Motor neuron (in vitro differentiated cells): ENCODE results near the gene HOXA11. TPM values are rescaled to one million over a fixed set of nuclear protein-coding genes. Genes with fewer than 3 reads are reported as not detected.
A peak's percentile ranks its signal among the peaks of the same experiment; 100 is the strongest.

Experiments
- ATAC-seq, 8 experiments: fragments of 200-7000 bp; cut with Tn5 transposase; replicated peaks in 6 of 8; 2 replicates each; pipeline ENCODE4 v1.8.0; 2021; ENCODE audit warnings: mild to moderate bottlenecking in 8 of 8, moderate library complexity in 8 of 8
- H3K27ac ChIP-seq, 2 donors: fragments of 250-450 bp; sonication (Bioruptor Pico); 2 replicates each; pipeline ENCODE4 v1.9.0; 2021; ENCODE audit warnings: antibody characterized with exemption in 2 of 2, mild to moderate bottlenecking in 2 of 2, moderate library complexity in 1 of 2
- H3K4me1 ChIP-seq, 2 donors: fragments of 250-450 bp; sonication (Bioruptor Pico); replicated peaks in 1 of 2; 2 replicates each; pipeline ENCODE4 v1.6.1; 2021; ENCODE audit warnings: antibody characterized with exemption in 2 of 2, mild to moderate bottlenecking in 2 of 2, moderate library complexity in 1 of 2
- H3K4me3 ChIP-seq, 5 donors: fragments of 250-450 bp; sonication (Bioruptor Pico); 2 replicates each; pipeline ENCODE4 v1.9.0; 2021; ENCODE audit warnings: antibody characterized with exemption in 5 of 5, mild to moderate bottlenecking in 5 of 5, moderate library complexity in 4 of 5
- WGBS, 10 experiments: fragments of 450-650 bp; shearing (Covaris generic); methylation state at CpG; one replicate each; pipeline ENCODE4 v1.0.0; 2022; 5-methylcytosine and 5-hydroxymethylcytosine counted together
- in situ Hi-C, 9 experiments: fragments of 400-800 bp; cut with MboI; loops; one replicate each; pipeline ENCODE4 v1.15.0; 2021; ENCODE audit warnings: low sequenced_read_pairs in 9 of 9, low pct_unique_long_range_greater_than_20kb in 2 of 9; ENCODE audit not compliant: unreplicated experiment in 9 of 9
- total RNA-seq, 8 experiments: library from RNA; unstranded; fragments of 300-600 nt; gene quantifications; 2 replicates each; pipeline versions ENCODE4 v1.2.3 to v1.2.4, GENCODE V29; 2022

The HOXA11 gene
- total RNA-seq, 8 experiments from 2014 or later, result 0.05 to 5.7 (median 0.43) TPM; not detected in 1

DNA sequence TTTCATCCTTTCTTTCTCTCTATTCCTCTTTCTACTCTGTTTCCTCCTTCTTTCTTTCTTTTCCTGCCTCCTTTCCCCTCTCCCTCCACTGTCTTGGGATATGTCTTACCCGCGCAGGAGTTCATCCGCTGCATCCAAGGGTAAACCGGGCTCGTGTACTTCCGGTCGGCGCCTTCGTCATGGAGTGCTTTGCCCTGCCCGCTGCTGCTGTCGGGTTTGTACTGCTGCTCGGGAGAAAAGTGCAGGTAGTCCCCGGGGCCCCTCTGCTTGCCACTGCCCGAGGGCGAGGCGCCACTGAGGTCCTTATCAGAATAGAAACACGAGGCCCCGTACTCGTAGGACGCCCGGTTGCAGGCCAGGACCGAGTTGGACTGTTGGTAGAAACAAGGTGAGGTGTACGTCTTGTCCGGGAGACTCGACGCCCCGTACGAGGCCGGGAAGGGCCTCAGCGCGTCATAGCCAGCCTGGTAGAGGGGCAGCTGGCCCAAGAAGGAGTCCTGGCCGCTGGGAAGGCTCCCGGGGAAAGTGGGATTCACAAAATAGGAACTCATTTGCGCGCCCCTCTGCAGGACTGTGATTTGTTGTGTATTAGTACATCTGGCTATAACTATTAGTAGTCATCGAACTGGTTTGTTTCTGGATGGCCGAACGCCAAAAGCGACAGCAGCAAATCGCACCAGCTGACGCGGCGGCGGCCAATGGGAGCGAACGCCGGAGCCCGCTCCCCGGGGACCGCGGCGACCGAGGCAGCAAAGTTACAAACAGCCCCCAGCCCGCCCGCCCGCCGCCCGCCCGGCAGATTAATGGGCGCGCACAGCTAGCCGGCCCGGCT lies 37.6 kb downstream of the HOXA11 start, which contains the start of gene HOXA6:
Gene HOXA6 (minus strand): TSS at position 576 of the 832 bp plus-strand sequence. CDS start 25 bp downstream, at position 551.
- Histone ChIP-seq H3K27ac (peak within 1 kb of the TSS in 1 of 2 donors; percentile 90), H3K4me1 (peaks cover 9 to 38% of the 10 kb centered on the region in 2 donors), H3K4me3 (peak within 1 kb of the TSS; percentile 24 to 63 (median 47))
- ATAC-seq, result peak in 3 of 8 experiments; percentile 2 to 34 (median 34)
- 7 to 91% (median 80%) methylated on average over 3 to 25 of the region's 63 CpGs; no CpG with 5 or more reads in 1 of the 10 experiments for WGBS, 10 experiments
- in situ Hi-C loops, result loop anchor here in 2 of 9 experiments (10.0 kb wide), 1 partner anchor 293 kb away; no protein-coding TSS in a partner anchor

DNA sequence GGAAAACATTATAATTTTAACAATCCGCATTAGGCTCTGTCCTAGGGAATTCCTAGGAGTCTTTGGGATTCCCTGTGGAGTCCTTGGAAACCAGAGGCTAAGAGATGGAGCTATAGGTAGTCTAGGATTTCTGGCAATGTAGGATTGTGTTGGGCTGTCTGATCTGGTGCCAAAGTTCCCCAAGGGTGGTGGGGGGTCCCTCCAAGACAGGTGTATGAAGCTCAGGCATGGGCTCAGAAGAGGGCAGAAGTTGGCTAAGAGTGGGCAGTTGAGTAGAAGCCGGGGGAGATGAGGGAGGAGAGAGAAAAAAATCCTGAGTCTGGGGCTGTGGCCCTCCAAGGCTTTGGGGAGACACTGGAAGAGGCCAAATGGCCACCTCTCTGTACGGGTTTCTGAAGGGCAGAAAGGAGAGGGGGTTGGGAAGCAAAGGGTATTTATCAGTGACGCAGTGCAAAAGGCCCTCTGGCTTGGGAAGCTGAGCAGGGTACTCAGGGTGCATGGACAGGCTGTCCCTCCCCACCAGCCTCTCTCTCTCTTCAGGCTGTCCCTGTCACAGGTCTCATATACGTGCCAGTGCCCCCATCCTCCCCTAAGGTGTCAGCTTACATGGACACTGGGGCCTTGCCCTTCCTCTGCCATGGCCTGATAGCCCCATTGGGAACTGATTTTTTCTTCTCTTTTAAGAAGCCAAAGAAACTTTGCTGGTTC lies 38.4 kb downstream of the HOXA11 start:
- no peak for ATAC-seq
- H3K27ac ChIP-seq, result peak overlapping the region in 1 of 2 donors; percentile 90
- H3K4me1 ChIP-seq, result peaks cover 8 to 37% of the 10 kb centered on the region in 2 donors
- 57 to 78% (median 60%) methylated on average over 1 to 4 of the region's 5 CpGs; no CpG with 5 or more reads in 4 of the 10 experiments for WGBS, 10 experiments
- in situ Hi-C loops, result loop anchor here in 2 of 9 experiments (10.0 kb wide), 1 partner anchor 292 kb away; no protein-coding TSS in a partner anchor
- peak overlapping the region in 3 of 5 donors; percentile 46 to 63 (median 47) for H3K4me3 ChIP-seq

DNA sequence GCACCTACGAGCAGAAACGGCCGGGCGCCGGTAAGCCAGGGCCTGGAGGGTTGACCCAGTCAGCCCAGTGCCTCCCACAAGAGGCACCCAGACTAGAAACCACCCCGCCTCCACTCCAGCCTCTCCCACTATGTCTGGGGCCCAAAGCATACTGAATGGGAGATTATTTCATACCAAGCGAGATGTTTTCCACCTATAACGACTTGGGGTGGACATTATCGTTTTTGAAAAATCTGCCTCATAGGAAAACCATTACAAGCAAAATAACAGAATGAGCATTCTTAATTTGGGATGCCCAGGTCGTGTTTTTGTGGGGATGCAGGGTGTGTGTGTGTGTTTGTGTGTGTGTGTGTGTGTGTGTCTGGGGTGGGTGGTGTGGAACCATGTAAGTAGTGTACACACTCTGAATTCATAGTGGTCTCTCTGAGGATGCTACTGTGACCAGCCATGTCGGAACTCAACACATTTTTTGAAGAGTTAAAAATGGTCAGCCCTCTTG lies 39.1 kb downstream of the HOXA11 start:
- H3K4me3 ChIP-seq, result peak overlapping the region in 3 of 5 donors; percentile 46 to 63 (median 47)
- WGBS, 10 experiments, result 40 to 100% (median 79%) methylated on average over 1 to 9 of the region's 11 CpGs; no CpG with 5 or more reads in 2 of the 10 experiments
- peak overlapping the region in 1 of 2 donors; percentile 90 for H3K27ac ChIP-seq
- in situ Hi-C loops, result loop anchor here in 2 of 9 experiments (10.0 kb wide), 1 partner anchor 291 kb away; no protein-coding TSS in a partner anchor
- peaks cover 5 to 34% of the 10 kb centered on the region in 2 donors for H3K4me1 ChIP-seq
- no peak for ATAC-seq

DNA sequence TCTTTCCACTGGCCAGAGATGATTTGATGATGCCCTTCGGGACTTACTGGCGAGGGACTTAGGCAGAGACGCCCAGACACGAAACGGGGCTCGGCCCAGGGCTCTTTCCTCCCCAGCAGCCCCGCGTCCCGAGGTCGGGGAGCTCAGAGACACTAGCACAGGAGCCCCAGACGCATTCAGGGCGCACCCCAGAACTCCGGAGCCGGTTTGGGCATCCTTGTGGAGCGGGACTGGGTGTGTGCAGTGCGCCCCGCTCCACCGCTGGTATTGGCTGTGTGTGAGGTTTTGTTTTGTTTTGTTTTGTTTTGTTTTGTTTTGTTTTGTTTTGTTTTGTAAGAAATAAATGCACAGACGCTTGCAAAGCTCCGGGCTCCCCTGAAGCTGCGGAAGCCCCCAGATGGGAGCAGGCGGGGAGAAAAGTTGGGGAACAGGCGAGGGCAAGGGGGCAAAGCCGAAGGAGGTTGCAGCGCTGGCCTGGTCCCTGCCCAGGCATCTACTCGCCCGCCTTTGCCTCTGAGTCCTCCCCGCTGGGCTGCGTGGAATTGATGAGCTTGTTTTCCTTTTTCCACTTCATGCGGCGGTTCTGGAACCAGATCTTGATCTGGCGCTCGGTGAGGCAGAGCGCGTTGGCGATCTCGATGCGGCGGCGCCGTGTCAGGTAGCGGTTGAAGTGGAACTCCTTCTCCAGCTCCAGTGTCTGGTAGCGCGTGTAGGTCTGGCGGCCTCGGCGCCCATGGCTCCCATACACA lies 39.7 kb downstream of the HOXA11 start:
- WGBS, 10 experiments, result 10 to 97% (median 79%) methylated on average over 1 to 22 of the region's 47 CpGs; no CpG with 5 or more reads in 4 of the 10 experiments
- in situ Hi-C loops, result loop anchor here in 2 of 9 experiments (10.0 kb wide), 1 partner anchor 291 kb away; no protein-coding TSS in a partner anchor
- Histone ChIP-seq H3K27ac (peak overlapping the region; percentile 66 to 90), H3K4me1 (peaks cover 5 to 31% of the 10 kb centered on the region in 2 donors), H3K4me3 (peak overlapping the region in 3 of 5 donors; percentile 46 to 63 (median 47))
- no peak for ATAC-seq

DNA sequence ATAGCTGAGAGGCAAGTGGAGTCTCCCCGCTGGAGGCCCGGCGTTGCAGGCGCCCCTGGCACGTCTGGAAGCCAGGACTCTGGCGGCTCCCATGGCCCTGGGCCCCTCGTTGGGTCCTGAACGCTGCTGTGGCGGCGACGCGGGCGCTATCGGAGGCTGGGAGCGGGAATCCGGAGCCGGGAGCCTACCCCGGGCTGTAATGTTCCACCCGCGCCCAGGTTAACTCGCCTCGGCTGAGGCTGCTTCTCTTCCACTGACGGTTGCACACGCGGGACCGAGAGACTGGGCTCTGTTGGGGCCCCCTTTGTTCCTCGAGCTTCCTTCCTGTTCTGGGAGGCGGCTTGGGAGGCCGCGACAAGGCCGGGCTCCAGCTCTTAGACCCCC lies 40.3 kb downstream of the HOXA11 start:
- Histone ChIP-seq H3K4me3 (peak overlapping the region; percentile 3 to 81 (median 47)), H3K27ac (peak overlapping the region; percentile 66 to 90), H3K4me1 (peaks cover 5 to 28% of the 10 kb centered on the region in 2 donors)
- 9 to 15% methylated on average over 4 to 6 of the region's 31 CpGs; no CpG with 5 or more reads in 8 of the 10 experiments for WGBS, 10 experiments
- ATAC-seq, result no peak
- in situ Hi-C loops, result loop anchor here in 2 of 9 experiments (10.0 kb wide), 1 partner anchor 290 kb away; no protein-coding TSS in a partner anchor

DNA sequence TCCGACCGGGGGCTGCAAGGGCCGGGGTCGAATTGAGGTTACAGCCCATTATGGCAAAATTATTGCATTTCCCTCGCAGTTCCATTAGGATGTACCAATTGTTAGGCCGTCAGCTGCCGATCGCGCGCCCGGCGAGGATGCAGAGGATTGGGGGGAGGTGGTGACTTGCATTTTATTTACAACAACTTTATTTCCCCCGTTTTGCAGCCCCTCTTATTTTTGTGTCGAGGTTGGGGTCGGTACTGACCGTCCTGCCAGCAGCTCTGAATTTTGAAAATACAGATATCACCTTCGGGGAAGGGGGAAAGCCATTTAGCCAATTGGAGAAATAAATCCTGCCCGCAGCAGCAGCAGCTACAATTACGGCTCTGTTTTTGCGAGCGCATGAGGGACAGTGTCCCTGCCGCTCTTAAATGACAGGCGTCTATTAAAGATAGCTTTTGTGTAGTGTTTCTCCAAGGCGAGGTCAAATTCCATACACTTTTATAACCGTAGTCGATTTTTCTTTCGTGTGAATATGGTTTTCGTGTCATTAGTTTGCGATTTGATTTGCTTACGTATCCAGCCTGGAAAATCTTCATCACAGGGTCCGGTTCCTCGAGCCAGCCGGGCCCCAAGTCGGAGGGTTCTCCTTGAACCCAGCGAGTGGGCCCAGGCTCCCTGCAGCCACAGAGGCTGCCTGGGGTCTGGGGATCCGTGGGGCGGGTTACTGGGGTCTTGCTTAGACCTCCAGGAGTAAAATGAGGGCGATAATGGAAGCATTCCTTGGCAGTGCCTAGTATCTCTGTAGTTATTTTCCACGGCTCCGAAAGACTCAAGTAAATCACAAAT lies 40.9 kb downstream of the HOXA11 start:
- ATAC-seq, result no peak
- 4 to 96% (median 24%) methylated on average over 1 to 30 of the region's 40 CpGs; no CpG with 5 or more reads in 2 of the 10 experiments for WGBS, 10 experiments
- H3K4me3 ChIP-seq, result peak overlapping the region; percentile 46 to 81 (median 63)
- in situ Hi-C loops, result loop anchor here in 2 of 9 experiments (10.0 kb wide), 1 partner anchor 289 kb away; no protein-coding TSS in a partner anchor
- H3K4me1 ChIP-seq, result peaks cover 5 to 24% of the 10 kb centered on the region in 2 donors
- H3K27ac ChIP-seq, result peak overlapping the region; percentile 66 to 90

DNA sequence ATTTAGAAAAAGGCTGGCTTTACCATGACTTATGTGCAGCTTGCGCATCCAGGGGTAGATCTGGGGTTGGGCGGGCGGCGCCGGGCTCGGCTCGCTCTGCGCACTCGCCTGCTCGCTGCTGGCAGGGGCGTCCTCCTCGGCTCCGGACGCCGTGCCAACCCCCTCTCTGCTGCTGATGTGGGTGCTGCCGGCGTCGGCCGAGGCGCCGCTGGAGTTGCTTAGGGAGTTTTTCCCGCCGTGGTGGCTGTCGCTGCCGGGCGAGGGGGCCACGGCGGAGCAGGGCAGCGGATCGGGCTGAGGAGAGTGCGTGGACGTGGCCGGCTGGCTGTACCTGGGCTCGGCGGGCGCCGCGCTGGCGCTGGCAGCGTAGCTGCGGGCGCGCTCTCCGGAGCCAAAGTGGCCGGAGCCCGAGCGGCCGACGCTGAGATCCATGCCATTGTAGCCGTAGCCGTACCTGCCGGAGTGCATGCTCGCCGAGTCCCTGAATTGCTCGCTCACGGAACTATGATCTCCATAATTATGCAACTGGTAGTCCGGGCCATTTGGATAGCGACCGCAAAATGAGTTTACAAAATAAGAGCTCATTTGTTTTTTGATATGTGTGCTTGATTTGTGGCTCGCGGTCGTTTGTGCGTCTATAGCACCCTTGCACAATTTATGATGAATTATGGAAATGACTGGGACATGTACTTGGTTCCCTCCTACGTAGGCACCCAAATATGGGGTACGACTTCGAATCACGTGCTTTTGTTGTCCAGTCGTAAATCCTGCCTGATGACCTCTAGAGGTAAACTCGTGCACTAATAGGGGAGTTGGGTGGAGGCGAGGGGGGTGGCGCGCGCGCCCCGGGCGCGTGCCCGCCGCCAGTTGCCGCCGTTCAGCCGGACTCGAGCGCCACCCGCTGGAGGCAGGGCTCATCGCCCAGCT lies 41.7 kb downstream of the HOXA11 start, which contains the start of gene HOXA5:
Gene HOXA5 (minus strand): TSS at position 659 of the 927 bp plus-strand sequence. CDS start 74 bp downstream, at position 585.
- Histone ChIP-seq H3K4me1 (peaks cover 5 to 15% of the 10 kb centered on the region in 2 donors), H3K27ac (peak within 1 kb of the TSS; percentile 92 to 93), H3K4me3 (peak within 1 kb of the TSS; percentile 46 to 81 (median 63))
- in situ Hi-C loops, result loop anchor here in 2 of 9 experiments (10.0 kb wide), 1 partner anchor 288 kb away; no protein-coding TSS in a partner anchor
- WGBS, 10 experiments, result 0 to 89% (median 1%) methylated on average over 8 to 32 of the region's 86 CpGs; no CpG with 5 or more reads in 4 of the 10 experiments
- peak in 7 of 8 experiments; percentile 36 to 89 (median 81) for ATAC-seq

DNA sequence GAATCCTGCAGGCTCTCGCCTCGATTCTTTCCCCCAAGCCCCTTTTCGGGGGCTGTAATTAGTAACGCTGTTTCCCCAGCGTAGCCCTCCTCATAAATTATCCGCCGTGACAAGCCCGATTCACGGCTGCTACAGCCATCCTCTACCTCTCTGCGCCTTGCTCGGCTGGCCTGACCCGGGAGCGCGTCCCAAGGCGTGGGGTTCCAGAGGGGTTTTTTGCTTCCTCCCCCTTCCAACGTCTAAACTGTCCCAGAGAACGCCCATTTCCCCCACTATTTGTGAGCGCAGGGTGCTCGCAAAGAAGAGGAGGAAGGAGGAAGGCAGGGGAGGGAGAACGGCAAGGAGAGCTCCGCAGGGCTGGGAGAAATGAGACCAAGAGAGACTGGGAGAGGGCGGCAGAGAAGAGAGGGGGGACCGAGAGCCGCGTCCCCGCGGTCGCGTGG lies 42.4 kb downstream of the HOXA11 start:
- H3K4me1 ChIP-seq, result peaks cover 5 to 12% of the 10 kb centered on the region in 2 donors
- peak overlapping the region; percentile 92 to 93 for H3K27ac ChIP-seq
- in situ Hi-C loops, result loop anchor here in 2 of 9 experiments (10.0 kb wide), 1 partner anchor 288 kb away; no protein-coding TSS in a partner anchor
- ATAC-seq, result peak in 1 of 8 experiments; percentile 8
- WGBS, 10 experiments, result 0 to 100% (median 26%) methylated on average over 2 to 28 of the region's 29 CpGs; no CpG with 5 or more reads in 4 of the 10 experiments
- peak overlapping the region; percentile 46 to 81 (median 63) for H3K4me3 ChIP-seq

DNA sequence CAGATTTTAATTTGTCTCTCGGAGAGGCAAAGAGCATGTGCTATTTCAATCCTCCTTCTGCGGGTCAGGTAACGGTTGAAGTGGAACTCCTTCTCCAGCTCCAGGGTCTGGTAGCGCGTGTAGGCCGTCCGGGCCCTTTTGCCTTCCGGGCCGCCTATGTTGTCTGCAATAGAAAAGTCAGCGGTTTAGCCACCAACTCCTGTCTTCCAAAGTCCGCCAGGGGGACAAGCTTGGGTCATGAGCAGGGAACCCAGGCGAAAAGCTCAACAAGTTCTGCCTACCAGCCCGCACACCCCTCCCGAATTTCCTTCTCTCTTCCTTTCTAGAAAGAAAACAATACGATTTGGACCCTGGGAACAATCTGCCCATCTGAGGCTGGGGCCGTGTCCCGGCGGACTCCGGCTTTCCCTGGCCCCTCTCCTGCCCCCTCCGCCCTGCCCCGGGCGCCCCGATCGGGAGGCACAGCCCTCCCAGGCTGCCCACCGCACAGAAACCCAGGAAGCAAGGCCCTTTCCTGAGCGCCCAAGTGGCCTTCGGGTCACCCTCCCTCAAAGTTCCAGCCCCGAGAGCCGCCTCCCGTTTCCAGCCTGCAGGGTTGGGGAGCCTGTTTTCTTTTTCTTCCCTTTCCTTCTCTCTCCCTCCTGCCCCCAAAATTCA lies 43.0 kb downstream of the HOXA11 start:
- in situ Hi-C loops, result loop anchor here in 2 of 9 experiments (10.0 kb wide), 1 partner anchor 287 kb away; no protein-coding TSS in a partner anchor
- Histone ChIP-seq H3K4me3 (peak overlapping the region; percentile 46 to 81 (median 63)), H3K27ac (peak overlapping the region; percentile 92 to 93), H3K4me1 (peaks cover 5 to 12% of the 10 kb centered on the region in 2 donors)
- 0 to 98% (median 42%) methylated on average over 1 to 18 of the region's 30 CpGs; no CpG with 5 or more reads in 4 of the 10 experiments for WGBS, 10 experiments
- ATAC-seq, result no peak
